Progenitor cell of endocrine pancreas (in vitro differentiated cells): ENCODE data around the gene SPCS1. TPM values are rescaled to one million over a fixed set of nuclear protein-coding genes. Genes with fewer than 3 reads are reported as not detected.

Source experiments
- DNase-seq: peaks from one replicate; pipeline ENCODE4 v3.0.0; 2021; ENCODE audit warnings: low spot score; ENCODE audit not compliant: unreplicated experiment
- H3K27ac Mint-ChIP-seq: 2 replicates; pipeline ENCODE4 v1.8.0; 2021; ENCODE audit warnings: mild to moderate bottlenecking, moderate library complexity, mixed read lengths
- H3K27me3 Mint-ChIP-seq: 2 replicates; pipeline ENCODE4 v1.8.0; 2021; ENCODE audit warnings: mixed read lengths
- H3K36me3 Mint-ChIP-seq: 2 replicates; pipeline ENCODE4 v1.8.0; 2022; ENCODE audit warnings: mixed read lengths; ENCODE audit not compliant: insufficient read depth
- H3K4me1 Mint-ChIP-seq: 2 replicates; pipeline ENCODE4 v1.8.0; 2021; ENCODE audit warnings: low read depth, mixed read lengths
- H3K4me3 Mint-ChIP-seq: 2 replicates; pipeline ENCODE4 v1.8.0; 2021; ENCODE audit warnings: low read depth, mild to moderate bottlenecking, moderate library complexity, mixed read lengths
- H3K9me3 Mint-ChIP-seq: 2 replicates; pipeline ENCODE4 v1.8.0; 2021; ENCODE audit warnings: low read depth, mixed read lengths
- total RNA-seq: library from RNA; stranded (reverse); gene quantifications from 2 replicates; pipeline ENCODE4 v1.2.1, GENCODE V29; 2021
- TF ChIP-seq, protein P1 (sequence below): fragments of 200-600 bp; sonication (generic); IDR thresholded peaks from one replicate; pipeline ENCODE4 v1.5.0; 2021; ENCODE audit warnings: antibody characterized with exemption, mild to moderate bottlenecking; ENCODE audit not compliant: unreplicated experiment

SPCS1 gene
- total RNA-seq, 1 donor from 2014 or later: 85.1 TPM

GRCh38 chr3:52705438-52705687, 543 bp upstream of the SPCS1 start:
- H3K4me3 Mint-ChIP-seq: peak overlapping the region; percentile 95
- no peak for DNase-seq
- no peaks in the 10 kb centered on the region for H3K27me3 Mint-ChIP-seq
- H3K9me3 Mint-ChIP-seq: no peaks in the 10 kb centered on the region
- TF ChIP-seq, protein P1, sequence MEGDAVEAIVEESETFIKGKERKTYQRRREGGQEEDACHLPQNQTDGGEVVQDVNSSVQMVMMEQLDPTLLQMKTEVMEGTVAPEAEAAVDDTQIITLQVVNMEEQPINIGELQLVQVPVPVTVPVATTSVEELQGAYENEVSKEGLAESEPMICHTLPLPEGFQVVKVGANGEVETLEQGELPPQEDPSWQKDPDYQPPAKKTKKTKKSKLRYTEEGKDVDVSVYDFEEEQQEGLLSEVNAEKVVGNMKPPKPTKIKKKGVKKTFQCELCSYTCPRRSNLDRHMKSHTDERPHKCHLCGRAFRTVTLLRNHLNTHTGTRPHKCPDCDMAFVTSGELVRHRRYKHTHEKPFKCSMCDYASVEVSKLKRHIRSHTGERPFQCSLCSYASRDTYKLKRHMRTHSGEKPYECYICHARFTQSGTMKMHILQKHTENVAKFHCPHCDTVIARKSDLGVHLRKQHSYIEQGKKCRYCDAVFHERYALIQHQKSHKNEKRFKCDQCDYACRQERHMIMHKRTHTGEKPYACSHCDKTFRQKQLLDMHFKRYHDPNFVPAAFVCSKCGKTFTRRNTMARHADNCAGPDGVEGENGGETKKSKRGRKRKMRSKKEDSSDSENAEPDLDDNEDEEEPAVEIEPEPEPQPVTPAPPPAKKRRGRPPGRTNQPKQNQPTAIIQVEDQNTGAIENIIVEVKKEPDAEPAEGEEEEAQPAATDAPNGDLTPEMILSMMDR: no peak
- H3K36me3 Mint-ChIP-seq: no peaks in the 10 kb centered on the region
- H3K27ac Mint-ChIP-seq: peak overlapping the region; percentile 91
- H3K4me1 Mint-ChIP-seq: peaks cover 16% of the 10 kb centered on the region

GRCh38 chr3:52707585-52707984, 1.7 kb downstream of the SPCS1 start:
- H3K27ac Mint-ChIP-seq: no peak overlapping the region
- H3K36me3 Mint-ChIP-seq: peaks cover 4% of the 10 kb centered on the region
- peak overlapping the region; percentile 59 for H3K4me3 Mint-ChIP-seq
- H3K9me3 Mint-ChIP-seq: no peaks in the 10 kb centered on the region
- TF ChIP-seq, protein P1: no peak
- H3K27me3 Mint-ChIP-seq: no peaks in the 10 kb centered on the region
- peaks cover 16% of the 10 kb centered on the region for H3K4me1 Mint-ChIP-seq
- DNase-seq: no peak

DNA sequence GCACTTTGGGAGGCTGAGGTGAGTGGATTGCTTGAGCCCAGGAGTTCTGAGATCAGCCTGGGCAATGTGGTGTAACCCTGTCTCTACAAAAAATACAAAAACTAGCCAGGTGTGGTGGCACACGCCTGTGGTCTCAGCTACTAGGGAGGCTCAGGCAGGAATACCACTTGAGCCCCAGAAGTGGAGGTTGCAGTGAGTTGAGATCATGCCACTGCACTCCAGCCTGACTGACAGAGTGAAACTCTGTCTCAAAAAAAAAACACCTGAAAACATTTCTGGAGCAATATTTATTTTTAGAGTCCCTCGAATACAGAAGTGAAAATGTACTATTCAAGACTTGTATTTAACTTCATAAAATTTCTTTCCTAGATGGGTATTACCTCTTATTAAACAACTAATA, 4.6 kb downstream of the SPCS1 start:
- Mint-ChIP-seq H3K36me3 (peaks cover 9% of the 10 kb centered on the region), H3K27ac (no peak overlapping the region), H3K4me3 (no peak overlapping the region), H3K4me1 (peaks cover 5% of the 10 kb centered on the region), H3K27me3 (no peaks in the 10 kb centered on the region), H3K9me3 (no peaks in the 10 kb centered on the region)
- DNase-seq: no peak
- TF ChIP-seq, protein P1: no peak

DNA sequence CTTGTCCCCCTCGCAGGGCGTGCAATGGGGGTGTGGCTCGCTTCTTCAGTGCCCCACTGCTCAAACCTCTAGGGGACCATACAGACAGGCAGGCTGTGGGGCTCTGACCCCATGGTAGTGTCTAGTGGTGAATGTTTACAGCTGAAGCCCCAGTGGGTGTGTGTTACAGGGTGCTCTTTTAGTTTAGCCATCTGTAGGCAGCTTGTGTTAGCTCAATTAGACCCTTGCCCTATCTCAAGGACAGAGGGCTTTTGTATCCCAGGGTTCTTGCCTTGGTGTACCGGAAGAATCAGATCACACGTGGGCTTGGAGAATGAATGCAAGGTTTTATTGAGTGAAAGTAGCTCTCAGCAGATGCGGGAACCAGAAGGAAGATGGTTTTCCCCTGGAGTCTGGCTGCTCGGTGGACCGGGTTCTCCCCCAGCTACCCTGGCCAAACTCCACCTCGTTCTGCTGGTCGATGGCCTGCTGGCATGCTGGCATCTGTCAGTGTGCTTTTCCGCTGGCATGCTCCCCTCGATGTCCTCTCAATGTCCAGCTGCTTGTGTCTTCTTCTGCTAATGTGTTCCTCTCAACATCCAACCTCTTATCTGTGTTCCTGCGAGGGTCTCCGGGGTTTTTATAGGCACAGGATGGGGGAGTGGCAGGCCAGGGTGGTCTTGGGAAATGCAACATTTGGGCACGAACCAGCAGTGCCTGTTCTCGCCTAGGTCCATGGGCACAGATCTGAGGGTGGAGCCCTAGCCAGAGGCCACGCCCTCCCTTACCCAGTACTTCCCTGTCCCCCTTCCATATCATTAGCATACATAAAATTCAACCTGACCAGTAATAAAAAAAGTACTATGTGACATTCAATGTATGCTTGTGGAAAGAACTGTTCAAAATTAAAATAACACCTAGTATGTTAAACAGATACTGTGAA, 6.6 kb downstream of the SPCS1 start:
- H3K4me3 Mint-ChIP-seq: no peak overlapping the region
- no peaks in the 10 kb centered on the region for H3K9me3 Mint-ChIP-seq
- TF ChIP-seq, protein P1: no peak
- peaks cover 2% of the 10 kb centered on the region for H3K4me1 Mint-ChIP-seq
- H3K27me3 Mint-ChIP-seq: no peaks in the 10 kb centered on the region
- DNase-seq: no peak
- H3K36me3 Mint-ChIP-seq: peaks cover 9% of the 10 kb centered on the region
- no peak overlapping the region for H3K27ac Mint-ChIP-seq

- no peaks in the 10 kb centered on the region for H3K27me3 Mint-ChIP-seq
- no peak overlapping the region for H3K27ac Mint-ChIP-seq
- TF ChIP-seq, protein P1: peak; percentile 27
- no peaks in the 10 kb centered on the region for H3K4me1 Mint-ChIP-seq
- DNase-seq: peak; percentile 46
- H3K36me3 Mint-ChIP-seq: peaks cover 12% of the 10 kb centered on the region
- H3K4me3 Mint-ChIP-seq: peak overlapping the region; percentile 40
- no peaks in the 10 kb centered on the region for H3K9me3 Mint-ChIP-seq
Measured at GRCh38 chr3:52714335-52715302, 8.7 kb downstream of the SPCS1 start.
